Activated CD4-positive, alpha-beta T cell treated with anti-CD3 and anti-CD28 coated beads for 24 hours (primary cell): Measurements from ENCODE around the gene MUL1.

Source experiments
- DNase-seq, 2 donors: peaks; one replicate each; pipeline ENCODE4 v3.0.0-alpha.2; 2020; ENCODE audit warnings: low read depth in 2 of 2

The MUL1 gene

GRCh38 chr1:20485527-20486456 is 22.2 kb downstream of the MUL1 start, which contains the start of gene CAMK2N1:
Gene CAMK2N1 (minus strand): TSS chr1:20486210. CDS start chr1:20485379, 831 bp downstream.
- no peak for DNase-seq

GRCh38 chr1:20484519-20485462 is 23.2 kb downstream of the MUL1 start:
- no peak for DNase-seq

GRCh38 chr1:20483833-20484518 is 24.0 kb downstream of the MUL1 start:
- no peak for DNase-seq

GRCh38 chr1:20483098-20483832 is 24.7 kb downstream of the MUL1 start:
- no peak for DNase-seq

GRCh38 chr1:20481643-20482498 is 26.1 kb downstream of the MUL1 start:
- no peak for DNase-seq

GRCh38 chr1:20480951-20481617 is 26.9 kb downstream of the MUL1 start:
- DNase-seq: no peak

- no peak for DNase-seq
Measured at GRCh38 chr1:20480243-20480944, 27.6 kb downstream of the MUL1 start.

GRCh38 chr1:20479840-20480239 is 28.1 kb downstream of the MUL1 start:
- DNase-seq: no peak

GRCh38 chr1:20478057-20478635 is 29.8 kb downstream of the MUL1 start:
- no peak for DNase-seq

- DNase-seq: no peak
Measured at GRCh38 chr1:20477348-20478056, 30.4 kb downstream of the MUL1 start.

GRCh38 chr1:20476265-20477038 is 31.5 kb downstream of the MUL1 start:
- no peak for DNase-seq

GRCh38 chr1:20474996-20475395 is 33.0 kb downstream of the MUL1 start:
- no peak for DNase-seq

- no peak for DNase-seq
Measured at GRCh38 chr1:20474333-20474975, 33.5 kb downstream of the MUL1 start.

GRCh38 chr1:20473894-20474293 is 34.1 kb downstream of the MUL1 start:
- DNase-seq: no peak

GRCh38 chr1:20472860-20473711 is 34.9 kb downstream of the MUL1 start:
- no peak for DNase-seq

GRCh38 chr1:20472121-20472520 is 35.8 kb downstream of the MUL1 start:
- no peak for DNase-seq
